COLO829 (cell line): ENCODE measurements around the gene CCNJL.
"Not testable (repeated sequence)": the region's sequence is repeated elsewhere in the genome, so short reads cannot be mapped to it uniquely, and the experiment has no call there.

Experiments used
- DNase-seq: peaks from one replicate; pipeline ENCODE4 v3.0.0; 2012; ENCODE audit warnings: low spot score

Gene CCNJL, protein sequence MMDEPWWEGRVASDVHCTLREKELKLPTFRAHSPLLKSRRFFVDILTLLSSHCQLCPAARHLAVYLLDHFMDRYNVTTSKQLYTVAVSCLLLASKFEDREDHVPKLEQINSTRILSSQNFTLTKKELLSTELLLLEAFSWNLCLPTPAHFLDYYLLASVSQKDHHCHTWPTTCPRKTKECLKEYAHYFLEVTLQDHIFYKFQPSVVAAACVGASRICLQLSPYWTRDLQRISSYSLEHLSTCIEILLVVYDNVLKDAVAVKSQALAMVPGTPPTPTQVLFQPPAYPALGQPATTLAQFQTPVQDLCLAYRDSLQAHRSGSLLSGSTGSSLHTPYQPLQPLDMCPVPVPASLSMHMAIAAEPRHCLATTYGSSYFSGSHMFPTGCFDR

DNA sequence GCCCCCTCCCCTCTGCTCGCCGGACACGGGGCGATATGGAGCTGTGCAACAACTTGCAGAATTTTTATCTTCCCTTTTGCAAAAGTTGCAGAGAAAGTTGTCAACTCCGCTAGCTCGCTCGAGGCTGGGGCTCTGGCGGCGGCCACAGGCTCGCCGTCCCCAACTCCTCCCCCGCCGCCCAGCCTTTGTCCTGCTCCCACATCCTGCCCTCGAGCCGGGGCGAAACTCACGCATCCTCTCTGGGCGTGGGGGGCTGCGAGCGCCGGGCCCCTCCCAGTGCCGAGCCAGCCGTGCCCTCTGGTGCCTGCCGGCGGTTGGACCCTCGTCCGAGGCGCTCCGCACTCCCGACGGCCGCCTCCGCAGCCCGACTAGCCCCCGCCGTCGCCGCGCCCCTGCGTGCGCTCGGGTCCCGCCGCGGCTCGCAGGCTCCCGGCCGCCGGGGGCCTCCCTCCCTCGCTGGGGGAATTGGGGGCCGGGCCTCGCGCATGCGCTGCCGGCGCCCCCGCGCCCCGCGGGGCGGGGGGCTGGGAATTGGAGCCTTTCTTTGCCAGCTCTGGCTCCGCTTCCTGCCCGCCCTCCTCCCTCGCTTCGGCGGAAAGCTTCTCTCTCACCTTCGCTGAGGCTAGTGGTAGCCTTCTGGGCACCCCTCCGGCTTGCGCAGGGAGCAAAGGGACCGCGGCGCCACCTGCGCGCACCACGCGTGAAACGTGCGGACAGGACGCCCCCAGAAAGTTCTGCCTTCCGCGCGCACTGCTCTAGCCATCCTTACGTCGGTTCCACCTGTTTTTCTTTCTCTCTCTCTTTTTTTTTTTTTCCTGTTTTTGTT, at the start of gene CCNJL:
CCNJL (minus strand) TSS at position 431 of the 826 bp plus-strand sequence. CDS start 641 bp downstream, outside the sequence.
- peak; percentile 40 for DNase-seq

GRCh38 chr5:160361624-160362228, 49.4 kb upstream of the CCNJL start:
- DNase-seq: no peak

DNA sequence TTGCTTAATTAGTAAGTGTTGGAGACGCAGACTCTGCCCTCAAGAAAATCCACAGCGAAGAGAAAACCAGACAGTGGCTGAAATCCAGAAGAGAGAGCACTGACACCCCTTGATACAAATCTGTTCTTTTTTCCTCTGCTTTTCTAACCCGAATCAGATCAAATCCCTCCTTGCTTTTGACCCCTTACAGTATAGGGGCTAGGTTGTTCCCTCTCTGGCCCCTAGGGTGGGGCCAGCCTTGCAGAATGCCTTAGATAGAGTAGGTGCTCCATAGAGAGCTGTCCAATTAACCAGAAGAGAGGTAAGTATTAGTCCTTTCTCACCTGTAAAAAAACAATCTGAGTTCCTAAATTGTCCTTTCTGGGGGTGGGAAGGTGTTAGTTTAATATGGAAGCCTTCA, 47.9 kb upstream of the CCNJL start:
- DNase-seq: no peak

GRCh38 chr5:160359816-160360215, 47.5 kb upstream of the CCNJL start:
- DNase-seq: no peak

DNA sequence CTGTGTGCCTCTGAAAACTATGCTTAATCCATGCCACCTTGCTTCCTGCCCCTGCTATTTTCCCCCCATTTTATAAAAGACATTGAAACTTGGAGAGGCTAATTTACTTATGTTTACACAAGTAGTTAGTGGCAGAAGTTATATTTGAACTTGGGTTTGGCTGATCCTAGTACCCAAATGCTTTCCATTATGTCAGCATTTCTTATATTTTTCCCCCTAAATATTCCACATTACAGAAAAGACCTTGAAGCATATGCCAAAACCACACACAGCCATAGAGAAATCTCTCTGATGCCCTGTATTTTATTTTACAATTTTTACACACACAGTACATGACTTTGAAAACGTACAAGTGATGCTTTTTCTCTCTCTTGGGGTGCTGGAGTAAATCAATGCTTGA, 46.9 kb upstream of the CCNJL start:
- DNase-seq: no peak

DNA sequence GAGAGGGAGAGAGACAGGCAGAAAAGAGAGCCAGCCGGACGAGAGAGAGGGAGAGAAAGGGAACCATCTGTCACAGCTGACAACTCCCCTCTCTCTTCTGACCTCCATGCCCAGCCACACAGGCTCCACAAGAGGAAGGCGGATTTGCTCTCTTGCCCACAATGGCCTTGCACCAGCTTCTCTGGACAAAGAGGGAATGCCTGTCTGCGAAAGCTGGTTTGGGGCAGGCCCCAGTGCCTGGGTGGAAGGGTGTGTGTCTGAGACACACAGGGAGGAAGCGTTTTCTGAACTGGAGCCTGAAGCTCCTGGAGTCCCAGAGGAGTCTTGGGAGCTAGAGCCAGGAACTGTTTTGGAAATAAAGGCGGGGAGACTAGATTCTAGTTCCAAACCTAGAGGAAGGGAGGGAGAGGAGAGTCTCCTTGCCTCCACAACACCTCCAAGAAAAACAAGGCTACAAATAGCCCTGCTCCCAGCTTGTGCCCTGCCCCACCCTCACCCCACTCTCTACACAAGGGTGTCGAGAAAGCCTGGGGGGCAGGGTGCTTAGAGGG, 45.6 kb upstream of the CCNJL start:
- no peak for DNase-seq

GRCh38 chr5:160357394-160357793, 45.0 kb upstream of the CCNJL start:
- DNase-seq: no peak

DNA sequence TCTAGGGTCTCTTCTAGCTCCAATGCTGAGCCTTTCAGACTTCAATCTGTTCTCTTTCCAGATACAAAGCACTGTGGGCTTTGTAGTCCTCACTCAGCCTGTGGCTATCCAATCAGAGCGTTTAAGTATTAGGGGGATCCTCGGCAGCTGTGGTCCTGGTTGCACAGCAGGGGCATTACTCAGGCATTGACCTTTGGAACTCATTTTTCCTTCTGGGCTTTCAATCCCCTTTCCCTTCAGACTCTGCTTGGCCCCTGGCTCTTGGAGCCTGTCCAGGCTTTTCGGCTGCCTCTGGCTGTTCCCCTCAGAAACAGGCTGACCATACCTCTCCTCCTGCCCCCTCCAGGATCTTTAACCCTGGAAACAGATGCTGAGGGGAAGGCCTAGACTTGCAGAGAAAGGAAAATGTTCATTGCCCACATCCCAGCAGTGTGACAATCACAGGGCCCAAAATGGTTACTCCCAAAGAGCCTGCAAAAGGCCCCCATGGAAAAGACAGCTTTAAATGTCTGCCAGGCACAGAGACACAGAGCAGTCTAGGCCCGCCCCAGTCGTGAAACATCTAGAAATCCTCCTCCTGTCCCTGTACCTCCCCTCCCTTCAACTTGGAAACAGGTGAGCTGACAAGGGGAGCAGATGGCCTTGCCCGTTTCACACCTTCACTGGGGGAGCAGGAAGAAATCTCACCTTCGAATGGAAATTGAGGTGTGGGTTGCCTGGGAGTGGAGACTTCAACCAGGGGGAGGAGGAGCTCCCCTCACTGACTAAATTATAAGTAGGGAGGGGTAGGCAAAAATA, 44.4 kb upstream of the CCNJL start:
- DNase-seq: no peak

DNA sequence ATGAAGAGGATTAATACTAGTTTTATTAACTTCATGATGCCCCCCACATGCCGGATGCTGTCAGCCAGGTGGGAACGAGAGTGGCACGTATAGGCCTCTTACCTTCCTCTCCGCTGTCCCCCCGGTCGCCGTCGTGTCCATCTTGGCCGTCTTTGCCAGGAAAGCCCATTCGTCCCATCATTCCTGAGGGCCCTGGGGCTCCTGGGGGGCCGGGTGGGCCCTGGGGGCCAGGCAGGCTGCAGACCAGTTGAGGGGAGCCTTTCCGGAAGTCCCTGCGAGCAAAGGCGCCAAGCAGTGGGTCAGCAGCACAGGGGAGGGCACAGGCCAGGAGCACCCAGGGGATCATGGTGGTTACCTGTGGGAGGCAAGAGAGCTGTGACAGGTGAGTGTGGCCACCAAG, 42.3 kb upstream of the CCNJL start:
- no peak for DNase-seq

- no peak for DNase-seq
These were observed 41.0 kb upstream of the CCNJL start for GRCh38 chr5:160353379-160353778.

GRCh38 chr5:160352308-160352707, 39.9 kb upstream of the CCNJL start:
- DNase-seq: no peak

DNA sequence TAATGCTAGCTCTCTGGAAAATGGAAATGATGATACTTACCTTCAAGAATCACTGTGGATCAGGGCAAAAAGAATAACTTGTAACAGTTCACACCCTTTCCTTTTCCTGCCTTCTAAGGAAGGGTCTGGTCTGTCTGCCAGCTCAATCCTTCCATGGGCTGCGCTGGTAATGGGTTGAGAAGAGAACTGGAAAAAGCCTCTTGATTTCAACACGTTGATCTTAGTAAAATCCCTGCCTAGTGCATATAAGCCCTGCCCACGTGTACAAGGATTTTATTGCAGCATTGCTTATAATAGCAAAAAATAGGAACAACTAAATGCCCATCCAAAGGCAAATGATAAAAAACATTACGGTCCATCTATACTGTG, 37.6 kb upstream of the CCNJL start:
- DNase-seq: no peak

GRCh38 chr5:160349249-160349934, 37.0 kb upstream of the CCNJL start:
- no peak for DNase-seq

DNA sequence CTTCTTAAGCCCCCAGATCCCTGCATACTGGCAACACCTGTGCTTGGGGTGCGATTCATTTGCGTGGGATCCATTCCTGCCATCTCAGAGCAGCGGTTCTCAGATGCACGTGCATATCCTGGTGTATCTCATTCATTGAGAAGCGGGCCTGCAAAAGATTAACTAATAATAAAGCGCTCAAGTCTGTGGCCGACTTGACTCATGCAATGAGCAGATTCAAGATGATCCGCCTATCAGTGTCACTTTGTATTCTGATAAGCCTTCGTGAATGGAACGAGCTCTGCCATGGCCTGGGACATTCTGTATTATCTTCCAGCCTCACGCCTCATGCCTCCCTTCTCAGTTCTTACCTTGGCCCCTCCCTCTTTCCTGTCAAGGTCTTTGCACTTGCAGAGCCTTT, 35.7 kb upstream of the CCNJL start:
- no peak for DNase-seq

- no peak for DNase-seq
These were observed 35.1 kb upstream of the CCNJL start for GRCh38 chr5:160347448-160347847.

DNA sequence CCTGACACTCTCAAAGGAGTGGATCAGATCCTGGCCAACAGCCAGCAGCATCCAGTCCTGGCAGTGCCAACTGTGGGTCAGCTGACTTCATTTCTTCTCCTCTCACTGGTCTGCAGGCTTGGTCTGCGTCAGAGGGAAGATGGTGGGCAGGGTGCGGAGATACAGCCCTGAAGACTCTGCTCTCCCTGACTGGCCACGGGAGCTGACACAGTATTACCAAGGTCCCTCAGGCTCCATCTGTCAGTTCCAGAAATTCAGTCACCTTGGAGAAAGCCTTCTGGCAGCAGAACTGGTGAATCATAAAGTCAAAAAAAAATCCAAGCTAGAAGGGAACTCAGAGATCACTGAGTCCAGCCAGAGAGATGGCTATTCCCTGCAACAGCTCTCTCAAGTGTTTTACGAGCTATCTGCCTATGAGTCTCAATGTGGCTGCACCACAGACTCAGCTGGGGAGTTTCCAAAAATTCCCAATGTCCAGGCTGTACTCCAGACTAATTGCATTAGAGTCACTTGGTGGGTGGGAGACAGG, 30.1 kb upstream of the CCNJL start:
- DNase-seq: no peak

DNA sequence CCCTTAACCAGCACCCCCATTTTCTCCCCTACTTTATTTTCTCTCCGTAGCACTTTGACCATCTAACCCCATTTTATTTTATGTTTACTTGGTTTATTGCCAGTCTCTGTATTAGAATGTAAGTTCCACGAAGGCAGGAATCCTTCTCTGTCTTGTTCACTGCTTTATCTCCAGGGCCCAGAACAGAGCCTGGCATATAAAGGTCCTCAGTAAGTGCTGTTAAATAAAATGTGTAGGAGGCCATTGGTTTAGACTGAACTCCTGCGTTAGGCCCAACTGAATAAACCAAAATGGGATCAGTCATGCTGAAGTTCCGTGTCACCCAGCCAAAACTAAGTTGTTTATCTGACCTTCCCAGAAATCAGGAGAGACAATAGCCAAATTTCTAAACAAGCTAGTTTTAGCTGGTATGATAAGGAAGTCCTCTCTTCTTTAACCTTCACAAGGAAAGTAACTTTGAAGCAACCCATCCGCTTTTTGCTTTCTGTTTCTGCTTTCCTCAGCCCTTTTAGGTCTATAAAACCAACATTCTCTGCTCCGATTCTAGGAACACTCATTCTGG, 29.0 kb upstream of the CCNJL start:
- no peak for DNase-seq

GRCh38 chr5:160340513-160340912, 28.1 kb upstream of the CCNJL start:
- not testable (repeated sequence) for DNase-seq

DNA sequence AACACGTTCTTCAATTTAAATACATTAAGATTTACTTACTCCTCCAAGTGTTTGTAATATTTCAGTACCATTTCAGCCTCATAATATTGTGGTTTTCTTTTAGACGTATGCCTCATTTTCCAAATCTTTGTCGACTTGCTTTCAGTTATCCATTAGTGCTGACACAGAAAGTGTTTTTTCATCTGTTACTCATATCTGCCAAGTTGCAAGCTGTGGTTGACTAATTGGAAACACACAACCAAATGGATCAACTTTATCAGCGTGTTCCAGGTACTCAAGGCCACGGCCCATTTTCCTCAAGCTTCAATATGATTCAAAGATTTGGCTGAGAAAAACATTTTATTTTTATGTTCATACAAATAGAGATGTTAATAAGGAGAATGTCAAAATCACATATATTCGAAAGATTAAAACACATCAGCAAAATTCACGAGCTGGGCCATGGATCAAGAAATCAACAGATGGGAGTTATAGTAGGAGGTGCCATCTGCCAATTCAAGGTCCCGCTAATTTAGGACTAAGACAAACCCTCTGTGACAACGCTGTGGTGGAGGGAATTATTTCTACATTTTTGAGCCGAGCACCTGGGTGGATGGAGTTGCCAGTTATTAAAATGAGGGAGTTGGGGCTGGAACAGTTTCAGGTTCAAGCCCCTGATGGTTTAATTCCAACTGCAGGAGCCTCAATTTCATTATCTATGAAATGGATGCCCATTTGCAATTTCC, 27.2 kb upstream of the CCNJL start:
- no peak for DNase-seq

GRCh38 chr5:160334716-160335115, 22.4 kb upstream of the CCNJL start:
- DNase-seq: not testable (repeated sequence)
